DLD1 (cell line): Measurements from ENCODE around the gene SRGAP2B.
"Not testable (repeated sequence)": the region's sequence is repeated elsewhere in the genome, so short reads cannot be mapped to it uniquely, and the experiment has no call there.

Source experiments
- in situ Hi-C: cut with HindIII; loops from 2 replicates; pipeline ENCODE4 v1.10.0; 2017; ENCODE audit warnings: low sequenced_read_pairs

Gene SRGAP2B

GRCh38 chr1:145000074-145000742 is 94.9 kb downstream of the SRGAP2B start:
- in situ Hi-C loops = not testable (repeated sequence)

DNA sequence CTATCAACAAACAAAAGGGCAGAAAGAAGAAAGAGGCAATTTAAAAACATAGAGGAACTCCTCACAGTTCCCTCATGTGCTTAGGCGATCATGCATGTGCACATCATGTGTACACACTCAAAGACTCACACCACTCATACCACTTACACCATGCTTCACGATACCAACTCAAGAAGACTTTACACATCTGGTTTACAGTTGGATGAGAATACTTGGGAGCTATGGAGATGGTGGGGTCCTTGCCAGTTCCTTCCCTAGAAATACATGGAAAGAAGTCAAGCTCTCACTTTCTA is 96.2 kb downstream of the SRGAP2B start:
- in situ Hi-C loops = not testable (repeated sequence)

DNA sequence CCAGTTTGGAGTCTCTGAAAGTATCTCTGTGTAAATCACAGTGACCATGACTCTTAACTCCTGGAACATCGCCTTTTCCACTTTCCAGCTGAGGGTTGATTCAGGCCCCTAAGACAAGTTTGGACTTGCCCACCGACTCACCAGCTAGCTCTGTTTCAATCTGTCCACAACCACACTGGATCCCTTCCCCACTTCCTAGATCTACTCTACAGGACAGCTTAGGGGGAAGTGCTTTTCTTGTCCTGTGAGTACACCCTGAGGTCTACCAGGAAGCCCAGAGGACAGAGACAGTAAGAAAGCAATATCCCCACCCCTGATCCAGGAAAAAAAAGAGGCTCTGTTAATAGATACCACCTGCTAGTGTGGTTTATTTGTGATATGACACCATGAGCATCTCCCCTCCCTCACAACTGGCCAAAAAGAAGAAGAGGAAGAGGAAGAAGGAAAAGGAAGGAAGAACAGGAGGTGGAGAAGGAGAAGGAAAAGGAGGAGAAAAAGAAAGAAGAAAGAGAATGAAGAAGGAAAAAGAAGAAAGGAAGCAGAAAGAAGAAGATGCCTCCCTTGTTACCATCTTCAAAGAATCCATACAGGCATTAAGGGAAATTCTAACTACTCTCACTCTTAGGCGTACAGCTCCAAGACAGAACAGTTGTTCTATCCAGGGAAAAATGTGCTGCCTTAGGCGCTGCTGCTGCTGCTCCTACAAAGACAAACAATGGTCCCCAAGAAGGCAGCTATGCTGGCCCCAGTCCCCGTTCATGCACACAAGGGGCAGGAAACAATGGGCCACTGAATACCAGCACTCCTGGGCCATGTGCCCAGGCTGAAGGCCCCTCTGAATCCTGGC is 96.8 kb downstream of the SRGAP2B start:
- in situ Hi-C loops = not testable (repeated sequence)

GRCh38 chr1:144995833-144996410 is 99.2 kb downstream of the SRGAP2B start:
- in situ Hi-C loops = not testable (repeated sequence)

- in situ Hi-C loops = not testable (repeated sequence)
These were observed 102.2 kb downstream of the SRGAP2B start for GRCh38 chr1:144992915-144993314.

- in situ Hi-C loops = not testable (repeated sequence)
These were observed 104.5 kb downstream of the SRGAP2B start for GRCh38 chr1:144990611-144991010.

GRCh38 chr1:144987131-144987530 is 108.0 kb downstream of the SRGAP2B start:
- in situ Hi-C loops = not testable (repeated sequence)

DNA sequence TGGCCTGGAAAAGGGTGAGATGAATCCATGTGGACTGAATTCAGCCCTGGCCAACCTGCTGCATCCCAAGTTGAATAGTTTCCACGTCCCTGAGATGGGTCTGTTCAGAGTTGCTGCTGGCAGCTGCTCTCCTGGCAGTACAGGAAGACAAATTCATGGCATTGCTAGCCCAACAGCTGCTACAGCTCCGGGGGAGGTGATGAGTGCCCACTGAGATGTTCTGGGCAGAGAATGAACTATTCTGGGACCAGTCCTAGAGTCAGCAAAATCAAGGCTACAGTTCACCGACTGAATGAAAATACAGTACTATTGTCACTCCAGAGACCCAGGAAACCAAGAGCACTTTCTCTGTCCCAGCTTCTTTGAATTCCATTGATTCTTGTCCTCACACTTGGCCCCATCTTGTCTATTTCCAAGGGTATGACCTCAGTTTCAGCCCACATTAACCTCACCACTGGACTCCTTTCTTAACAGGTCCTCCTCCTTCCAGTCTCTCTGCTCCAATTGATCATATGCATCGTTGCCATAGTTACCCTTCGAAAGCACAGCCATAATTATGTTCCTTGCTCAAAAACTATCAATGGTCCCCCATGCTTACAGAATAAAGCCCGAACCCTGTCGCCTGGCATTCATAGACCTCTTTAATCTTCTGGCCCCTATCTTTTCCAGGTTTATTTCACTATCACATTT is 108.8 kb downstream of the SRGAP2B start:
- in situ Hi-C loops = not testable (repeated sequence)

DNA sequence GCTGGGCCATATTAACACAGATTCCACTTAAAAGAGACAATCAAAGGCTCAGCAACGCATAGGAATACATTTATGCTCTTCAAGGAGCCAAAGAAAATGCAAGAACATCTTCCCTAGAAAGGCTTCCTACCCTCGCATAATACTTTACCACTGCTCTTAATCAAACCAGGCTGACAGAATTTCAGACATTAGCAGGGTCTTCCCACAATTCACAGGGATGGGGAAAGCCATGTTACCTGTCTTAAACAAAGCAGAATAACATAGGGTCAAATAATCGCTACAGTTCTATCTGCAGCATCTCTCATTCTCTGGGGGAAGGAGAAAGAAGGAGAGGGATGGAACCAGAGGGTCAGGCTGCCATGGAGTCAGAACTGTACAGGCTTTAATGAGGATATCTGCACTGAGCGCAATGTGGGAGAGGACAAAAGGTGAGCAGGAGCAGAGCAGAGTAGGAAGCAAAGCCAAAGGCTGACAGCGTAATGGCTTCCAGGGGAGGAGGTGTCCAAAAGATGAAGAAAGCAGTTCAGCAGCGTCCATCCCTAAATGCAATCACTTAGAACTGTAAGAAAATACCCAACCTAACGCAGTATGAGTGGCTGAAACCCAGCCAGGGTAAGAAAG is 109.5 kb downstream of the SRGAP2B start:
- in situ Hi-C loops = not testable (repeated sequence)

DNA sequence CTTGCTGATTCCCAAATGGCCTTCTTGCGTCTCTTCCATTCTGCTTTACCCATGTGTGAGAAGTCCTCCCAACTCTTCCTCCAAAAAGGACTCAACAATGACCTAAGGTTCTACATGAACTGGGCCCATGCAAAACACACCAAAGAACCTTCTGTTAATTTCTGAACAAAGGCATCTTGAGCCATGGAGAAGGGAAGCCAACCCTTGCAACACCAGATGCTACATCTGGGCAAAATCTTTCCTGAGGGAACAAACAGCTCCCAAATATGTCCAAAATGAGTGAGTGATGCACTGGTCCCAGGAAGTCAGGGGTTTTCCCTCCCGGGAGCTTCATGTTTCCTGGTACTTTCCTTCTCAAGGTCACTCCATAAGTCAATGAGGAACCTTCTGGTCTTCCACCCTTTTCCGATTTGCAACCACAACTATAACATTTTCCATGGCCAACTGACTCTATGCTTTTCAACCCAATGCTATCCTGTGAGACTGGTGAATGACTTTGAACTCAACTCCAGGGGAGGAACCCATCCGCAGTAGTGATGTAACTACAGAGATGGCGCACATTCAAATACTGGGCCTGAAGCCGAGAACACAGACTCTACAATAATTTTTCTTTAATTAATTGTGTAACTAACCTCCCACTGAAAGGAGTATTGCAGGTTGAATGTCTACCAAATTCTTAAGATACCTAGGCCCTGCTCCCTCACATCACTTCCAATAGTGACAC is 112.2 kb downstream of the SRGAP2B start:
- in situ Hi-C loops = not testable (repeated sequence)

- in situ Hi-C loops = not testable (repeated sequence)
These were observed 114.0 kb downstream of the SRGAP2B start for GRCh38 chr1:144981157-144981556.

- in situ Hi-C loops = not testable (repeated sequence)
These were observed 115.0 kb downstream of the SRGAP2B start for GRCh38 chr1:144979960-144980595.

- in situ Hi-C loops = not testable (repeated sequence)
These were observed 117.3 kb downstream of the SRGAP2B start for GRCh38 chr1:144977856-144978255.

DNA sequence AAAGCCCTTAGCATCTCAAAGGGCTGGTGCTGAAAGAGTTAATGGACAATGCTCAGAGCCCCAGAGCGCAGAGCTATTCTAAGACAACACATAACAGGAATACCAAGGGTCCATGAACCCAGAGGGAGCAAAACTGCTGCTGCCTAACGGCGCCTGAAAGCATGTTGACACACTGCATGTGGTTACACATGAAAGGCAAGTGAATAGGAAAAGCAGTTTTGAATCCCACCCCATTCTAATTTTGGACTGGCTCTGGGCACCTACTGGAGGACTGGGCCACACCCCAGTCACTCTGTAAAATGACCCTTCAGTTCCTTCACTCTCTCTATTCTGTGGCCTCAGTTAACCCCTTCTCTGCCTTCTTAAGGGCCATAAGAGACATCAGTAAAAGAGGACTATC is 123.2 kb downstream of the SRGAP2B start:
- in situ Hi-C loops = not testable (repeated sequence)

DNA sequence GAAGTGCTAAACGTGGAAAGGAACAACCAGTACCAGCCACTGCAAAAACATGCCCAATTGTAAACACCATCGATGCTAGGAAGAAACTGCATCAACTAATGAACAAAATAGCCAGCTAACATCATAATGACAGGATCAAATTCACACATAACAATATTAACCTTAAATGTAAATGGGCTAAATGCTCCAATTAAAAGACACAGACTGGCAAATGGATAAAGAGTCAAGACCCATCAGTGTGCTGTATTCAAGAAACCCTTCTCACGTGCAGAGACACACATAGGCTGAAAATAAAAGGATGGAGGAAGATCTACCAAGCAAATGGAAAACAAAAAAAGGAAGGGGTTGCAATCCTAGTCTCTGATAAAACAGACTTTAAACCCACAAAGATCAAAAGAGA is 128.6 kb downstream of the SRGAP2B start:
- in situ Hi-C loops = not testable (repeated sequence)

GRCh38 chr1:144964765-144965164 is 130.4 kb downstream of the SRGAP2B start:
- in situ Hi-C loops = not testable (repeated sequence)

DNA sequence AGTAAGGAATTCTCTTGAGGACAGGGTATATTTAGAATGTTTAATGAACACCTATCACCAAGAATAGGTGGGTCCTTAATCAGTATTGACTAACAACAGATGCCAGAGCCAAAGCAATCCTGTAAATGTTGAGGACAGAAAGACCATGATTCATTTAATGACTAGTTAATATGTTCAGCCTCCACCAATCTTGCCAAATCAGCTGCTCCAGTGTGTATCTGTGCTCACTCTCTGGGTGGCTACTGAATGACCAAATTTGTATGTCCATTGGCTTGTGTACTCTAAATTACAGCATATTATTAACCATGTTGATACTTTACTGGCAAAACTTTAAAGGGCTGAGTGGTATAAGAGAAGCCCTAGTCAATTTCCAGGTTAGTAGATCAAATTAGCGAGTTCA is 130.9 kb downstream of the SRGAP2B start:
- in situ Hi-C loops = not testable (repeated sequence)

DNA sequence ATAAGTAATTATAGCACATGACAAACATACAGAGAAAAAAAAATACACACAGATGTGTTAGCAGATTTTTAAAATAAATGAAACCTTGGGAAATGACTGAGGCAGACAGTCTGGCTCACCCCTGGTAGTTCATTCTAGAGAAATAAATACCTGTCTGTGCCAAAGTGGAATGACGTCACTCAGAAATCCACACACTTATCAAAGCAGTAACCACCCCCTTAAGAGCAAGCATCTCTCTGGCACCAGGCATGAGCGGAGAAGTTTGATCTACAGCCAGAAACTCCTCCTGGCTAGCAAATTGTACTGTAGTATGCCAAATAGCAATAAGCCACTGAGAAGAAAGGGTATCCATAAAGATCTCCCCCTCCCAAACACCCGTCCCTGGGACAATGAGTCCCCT is 131.6 kb downstream of the SRGAP2B start:
- in situ Hi-C loops = not testable (repeated sequence)

GRCh38 chr1:144961604-144962583 is 133.2 kb downstream of the SRGAP2B start:
- in situ Hi-C loops = not testable (repeated sequence)
